WTC11 (cell line): ENCODE results near the gene HPN. TPM values are rescaled to one million over a fixed set of nuclear protein-coding genes. Genes with fewer than 3 reads are reported as not detected.

Source experiments
- ATAC-seq: fragments of 200-7000 bp; cut with Tn5 transposase; 2 replicates; pipeline ENCODE4 v1.10.0; 2021; ENCODE audit warnings: mild to moderate bottlenecking, moderate library complexity
- CTCF ChIA-PET: fragments of 300-600 bp; sonication (Branson Sonifier 250); formaldehyde crosslinking; loops from one replicate; lab custom pipeline; 2021; ENCODE audit warnings: antibody characterized with exemption; lab: Charles Lee
- POLR2A ChIA-PET: fragments of 350-600 bp; sonication (Branson Sonifier 250); formaldehyde crosslinking; loops from one replicate; lab custom pipeline; 2021; ENCODE audit warnings: antibody characterized with exemption; lab: Charles Lee
- DNase-seq: peaks from one replicate; pipeline ENCODE4 v3.0.0; 2021; ENCODE audit warnings: low spot score
- H3K27ac Mint-ChIP-seq: 2 replicates; pipeline ENCODE4 v1.8.0; 2021; ENCODE audit warnings: mixed read lengths
- H3K27me3 Mint-ChIP-seq: 2 replicates; pipeline ENCODE4 v1.8.0; 2021; ENCODE audit warnings: low read depth, mild to moderate bottlenecking, moderate library complexity, mixed read lengths
- H3K36me3 Mint-ChIP-seq: 2 replicates; pipeline ENCODE4 v1.8.0; 2021; ENCODE audit warnings: mixed read lengths
- H3K4me1 Mint-ChIP-seq: 2 replicates; pipeline ENCODE4 v1.8.0; 2022; ENCODE audit warnings: mixed read lengths
- H3K4me3 Mint-ChIP-seq: 2 replicates; pipeline ENCODE4 v1.8.0; 2021; ENCODE audit warnings: mild to moderate bottlenecking, moderate library complexity, mixed read lengths
- H3K9me3 Mint-ChIP-seq: 2 replicates; pipeline ENCODE4 v1.8.0; 2021; ENCODE audit warnings: mixed read lengths
- CREM ChIP-seq: sonication (generic); formaldehyde crosslinking; IDR thresholded peaks from 2 replicates; pipeline ENCODE4 v1.8.1; 2022; ENCODE audit warnings: mild to moderate bottlenecking, missing genetic modification reagents, moderate library complexity
- EMX1 ChIP-seq: fragments of 250-450 bp; sonication (Bioruptor Pico); IDR thresholded peaks from 2 replicates; pipeline ENCODE4 v1.8.0; 2021; ENCODE audit warnings: mild to moderate bottlenecking
- FOXJ3 ChIP-seq: sonication (generic); formaldehyde crosslinking; IDR thresholded peaks from 2 replicates; pipeline ENCODE4 v1.9.0; 2021; ENCODE audit warnings: missing genetic modification reagents, mild to moderate bottlenecking, borderline replicate concordance
- GTF2I ChIP-seq: fragments of 250-450 bp; sonication (Bioruptor Pico); conservative IDR thresholded peaks from 2 replicates; pipeline ENCODE4 v1.4.0; 2021; ENCODE audit warnings: mild to moderate bottlenecking
- NR1H2 ChIP-seq: sonication (generic); formaldehyde crosslinking; IDR thresholded peaks from 2 replicates; pipeline ENCODE4 v1.9.0; 2021; ENCODE audit warnings: mild to moderate bottlenecking, moderate library complexity, missing genetic modification reagents
- SP1 ChIP-seq: sonication (generic); formaldehyde crosslinking; conservative IDR thresholded peaks from 2 replicates; pipeline ENCODE4 v1.8.1; 2022; ENCODE audit warnings: missing genetic modification reagents
- ZBTB21 ChIP-seq: sonication (generic); formaldehyde crosslinking; IDR thresholded peaks from 2 replicates; pipeline ENCODE4 v1.8.1; 2023; ENCODE audit warnings: mild to moderate bottlenecking, missing genetic modification reagents, borderline replicate concordance
- ZNF121 ChIP-seq: sonication (generic); formaldehyde crosslinking; IDR thresholded peaks from 2 replicates; pipeline ENCODE4 v1.8.0; 2023; ENCODE audit warnings: missing genetic modification reagents
- ZNF416 ChIP-seq: fragments of 250-450 bp; sonication (Bioruptor Pico); IDR thresholded peaks from 2 replicates; pipeline ENCODE4 v1.9.0; 2021; ENCODE audit warnings: mild to moderate bottlenecking, inconsistent platforms
- total RNA-seq: library from RNA; stranded (reverse); gene quantifications from 3 replicates; pipeline ENCODE4 v1.2.3, GENCODE V29; 2021
- TF ChIP-seq, protein P1 (sequence below): fragments of 250-450 bp; sonication (Bioruptor Pico); IDR thresholded peaks from 2 replicates; pipeline ENCODE4 v1.9.0; 2021; ENCODE audit warnings: mild to moderate bottlenecking, borderline replicate concordance
- TF ChIP-seq, protein P2 (sequence below): fragments of 250-450 bp; sonication (Bioruptor Pico); IDR thresholded peaks from 2 replicates; pipeline ENCODE4 v1.8.0; 2021; ENCODE audit warnings: mild to moderate bottlenecking
- TF ChIP-seq, protein P3 (sequence below): fragments of 250-450 bp; sonication (Bioruptor Pico); IDR thresholded peaks from 2 replicates; pipeline ENCODE4 v2.1.2; 2022; ENCODE audit warnings: mild to moderate bottlenecking, moderate library complexity
- TF ChIP-seq, protein P4 (sequence below): sonication (generic); formaldehyde crosslinking; IDR thresholded peaks from 2 replicates; pipeline ENCODE4 v1.8.1; 2023; ENCODE audit warnings: mild to moderate bottlenecking, missing genetic modification reagents, moderate library complexity
- TF ChIP-seq, protein P5 (sequence below): sonication (generic); formaldehyde crosslinking; IDR thresholded peaks from 2 replicates; pipeline ENCODE4 v1.8.1; 2023; ENCODE audit warnings: mild to moderate bottlenecking, missing genetic modification reagents, moderate library complexity

HPN gene
- total RNA-seq, 1 experiment from 2014 or later, result 20.8 TPM

DNA sequence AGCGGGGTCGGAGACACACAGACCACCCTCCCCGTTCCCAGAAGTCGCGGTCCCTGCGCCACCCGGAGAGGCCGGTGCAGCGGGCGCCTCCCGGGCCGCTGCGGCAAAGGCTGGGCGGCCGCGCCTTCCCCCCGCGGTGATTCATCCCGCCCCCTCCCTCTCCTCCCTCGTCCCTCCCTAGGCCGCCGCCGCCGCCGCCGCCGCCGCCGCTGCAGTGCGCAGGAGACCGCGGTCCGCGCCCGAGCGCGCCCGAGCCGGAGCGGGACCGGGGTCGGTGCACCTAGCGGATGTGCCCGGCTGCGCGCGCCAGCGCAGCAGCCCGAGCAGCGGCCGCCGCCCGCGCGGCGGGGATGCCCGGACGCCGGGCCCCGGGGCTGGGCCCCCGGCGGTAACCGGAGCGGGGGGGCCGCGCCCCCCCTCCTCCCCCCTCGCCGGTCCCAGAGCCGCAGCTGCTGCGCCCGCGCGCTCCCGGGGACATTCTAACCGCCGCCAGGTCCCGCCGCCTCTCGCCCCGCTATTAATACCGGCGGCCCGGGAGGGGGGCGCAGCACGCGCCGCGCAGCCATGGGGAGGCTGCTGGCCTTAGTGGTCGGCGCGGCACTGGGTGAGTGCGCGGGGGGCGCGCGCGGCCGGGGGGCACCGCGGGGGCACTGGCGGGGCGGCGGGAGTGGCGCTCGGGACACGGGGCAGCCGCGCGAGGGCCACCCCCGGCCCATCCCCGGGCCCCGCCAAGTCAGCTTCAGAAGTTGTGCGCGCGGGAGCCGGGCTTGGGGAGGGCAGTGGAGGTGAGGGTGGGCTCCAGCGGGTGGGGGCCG is 11.1 kb upstream of the HPN start, which contains the start of gene SCN1B (continued):
- TF ChIP-seq, protein P1, sequence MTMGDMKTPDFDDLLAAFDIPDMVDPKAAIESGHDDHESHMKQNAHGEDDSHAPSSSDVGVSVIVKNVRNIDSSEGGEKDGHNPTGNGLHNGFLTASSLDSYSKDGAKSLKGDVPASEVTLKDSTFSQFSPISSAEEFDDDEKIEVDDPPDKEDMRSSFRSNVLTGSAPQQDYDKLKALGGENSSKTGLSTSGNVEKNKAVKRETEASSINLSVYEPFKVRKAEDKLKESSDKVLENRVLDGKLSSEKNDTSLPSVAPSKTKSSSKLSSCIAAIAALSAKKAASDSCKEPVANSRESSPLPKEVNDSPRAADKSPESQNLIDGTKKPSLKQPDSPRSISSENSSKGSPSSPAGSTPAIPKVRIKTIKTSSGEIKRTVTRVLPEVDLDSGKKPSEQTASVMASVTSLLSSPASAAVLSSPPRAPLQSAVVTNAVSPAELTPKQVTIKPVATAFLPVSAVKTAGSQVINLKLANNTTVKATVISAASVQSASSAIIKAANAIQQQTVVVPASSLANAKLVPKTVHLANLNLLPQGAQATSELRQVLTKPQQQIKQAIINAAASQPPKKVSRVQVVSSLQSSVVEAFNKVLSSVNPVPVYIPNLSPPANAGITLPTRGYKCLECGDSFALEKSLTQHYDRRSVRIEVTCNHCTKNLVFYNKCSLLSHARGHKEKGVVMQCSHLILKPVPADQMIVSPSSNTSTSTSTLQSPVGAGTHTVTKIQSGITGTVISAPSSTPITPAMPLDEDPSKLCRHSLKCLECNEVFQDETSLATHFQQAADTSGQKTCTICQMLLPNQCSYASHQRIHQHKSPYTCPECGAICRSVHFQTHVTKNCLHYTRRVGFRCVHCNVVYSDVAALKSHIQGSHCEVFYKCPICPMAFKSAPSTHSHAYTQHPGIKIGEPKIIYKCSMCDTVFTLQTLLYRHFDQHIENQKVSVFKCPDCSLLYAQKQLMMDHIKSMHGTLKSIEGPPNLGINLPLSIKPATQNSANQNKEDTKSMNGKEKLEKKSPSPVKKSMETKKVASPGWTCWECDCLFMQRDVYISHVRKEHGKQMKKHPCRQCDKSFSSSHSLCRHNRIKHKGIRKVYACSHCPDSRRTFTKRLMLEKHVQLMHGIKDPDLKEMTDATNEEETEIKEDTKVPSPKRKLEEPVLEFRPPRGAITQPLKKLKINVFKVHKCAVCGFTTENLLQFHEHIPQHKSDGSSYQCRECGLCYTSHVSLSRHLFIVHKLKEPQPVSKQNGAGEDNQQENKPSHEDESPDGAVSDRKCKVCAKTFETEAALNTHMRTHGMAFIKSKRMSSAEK (CRISPR knock-in tag), result no peak
- TF ChIP-seq, protein P2, sequence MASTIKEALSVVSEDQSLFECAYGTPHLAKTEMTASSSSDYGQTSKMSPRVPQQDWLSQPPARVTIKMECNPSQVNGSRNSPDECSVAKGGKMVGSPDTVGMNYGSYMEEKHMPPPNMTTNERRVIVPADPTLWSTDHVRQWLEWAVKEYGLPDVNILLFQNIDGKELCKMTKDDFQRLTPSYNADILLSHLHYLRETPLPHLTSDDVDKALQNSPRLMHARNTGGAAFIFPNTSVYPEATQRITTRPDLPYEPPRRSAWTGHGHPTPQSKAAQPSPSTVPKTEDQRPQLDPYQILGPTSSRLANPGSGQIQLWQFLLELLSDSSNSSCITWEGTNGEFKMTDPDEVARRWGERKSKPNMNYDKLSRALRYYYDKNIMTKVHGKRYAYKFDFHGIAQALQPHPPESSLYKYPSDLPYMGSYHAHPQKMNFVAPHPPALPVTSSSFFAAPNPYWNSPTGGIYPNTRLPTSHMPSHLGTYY (CRISPR knock-in tag), result no peak
- TF ChIP-seq GTF2I (CRISPR knock-in tag) (no peak), SP1 (CRISPR knock-in tag) (no peak), CREM (CRISPR knock-in tag) (no peak), NR1H2 (CRISPR knock-in tag) (no peak), ZNF416 (CRISPR knock-in tag) (0 out of 2 replicates have a peak, but pooled peaks have one; percentile 51), EMX1 (CRISPR knock-in tag) (peak; percentile 73; the same call in 1 of the 2 replicates), FOXJ3 (no peak)
- TF ChIP-seq, protein P3, sequence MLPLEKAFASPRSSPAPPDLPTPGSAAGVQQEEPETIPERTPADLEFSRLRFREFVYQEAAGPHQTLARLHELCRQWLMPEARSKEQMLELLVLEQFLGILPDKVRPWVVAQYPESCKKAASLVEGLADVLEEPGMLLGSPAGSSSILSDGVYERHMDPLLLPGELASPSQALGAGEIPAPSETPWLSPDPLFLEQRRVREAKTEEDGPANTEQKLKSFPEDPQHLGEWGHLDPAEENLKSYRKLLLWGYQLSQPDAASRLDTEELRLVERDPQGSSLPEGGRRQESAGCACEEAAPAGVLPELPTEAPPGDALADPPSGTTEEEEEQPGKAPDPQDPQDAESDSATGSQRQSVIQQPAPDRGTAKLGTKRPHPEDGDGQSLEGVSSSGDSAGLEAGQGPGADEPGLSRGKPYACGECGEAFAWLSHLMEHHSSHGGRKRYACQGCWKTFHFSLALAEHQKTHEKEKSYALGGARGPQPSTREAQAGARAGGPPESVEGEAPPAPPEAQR (CRISPR knock-in tag), result no peak
- TF ChIP-seq, protein P4, sequence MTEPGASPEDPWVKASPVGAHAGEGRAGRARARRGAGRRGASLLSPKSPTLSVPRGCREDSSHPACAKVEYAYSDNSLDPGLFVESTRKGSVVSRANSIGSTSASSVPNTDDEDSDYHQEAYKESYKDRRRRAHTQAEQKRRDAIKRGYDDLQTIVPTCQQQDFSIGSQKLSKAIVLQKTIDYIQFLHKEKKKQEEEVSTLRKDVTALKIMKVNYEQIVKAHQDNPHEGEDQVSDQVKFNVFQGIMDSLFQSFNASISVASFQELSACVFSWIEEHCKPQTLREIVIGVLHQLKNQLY (CRISPR knock-in tag), result no peak
- TF ChIP-seq, all 79 proteins: peak for 4

DNA sequence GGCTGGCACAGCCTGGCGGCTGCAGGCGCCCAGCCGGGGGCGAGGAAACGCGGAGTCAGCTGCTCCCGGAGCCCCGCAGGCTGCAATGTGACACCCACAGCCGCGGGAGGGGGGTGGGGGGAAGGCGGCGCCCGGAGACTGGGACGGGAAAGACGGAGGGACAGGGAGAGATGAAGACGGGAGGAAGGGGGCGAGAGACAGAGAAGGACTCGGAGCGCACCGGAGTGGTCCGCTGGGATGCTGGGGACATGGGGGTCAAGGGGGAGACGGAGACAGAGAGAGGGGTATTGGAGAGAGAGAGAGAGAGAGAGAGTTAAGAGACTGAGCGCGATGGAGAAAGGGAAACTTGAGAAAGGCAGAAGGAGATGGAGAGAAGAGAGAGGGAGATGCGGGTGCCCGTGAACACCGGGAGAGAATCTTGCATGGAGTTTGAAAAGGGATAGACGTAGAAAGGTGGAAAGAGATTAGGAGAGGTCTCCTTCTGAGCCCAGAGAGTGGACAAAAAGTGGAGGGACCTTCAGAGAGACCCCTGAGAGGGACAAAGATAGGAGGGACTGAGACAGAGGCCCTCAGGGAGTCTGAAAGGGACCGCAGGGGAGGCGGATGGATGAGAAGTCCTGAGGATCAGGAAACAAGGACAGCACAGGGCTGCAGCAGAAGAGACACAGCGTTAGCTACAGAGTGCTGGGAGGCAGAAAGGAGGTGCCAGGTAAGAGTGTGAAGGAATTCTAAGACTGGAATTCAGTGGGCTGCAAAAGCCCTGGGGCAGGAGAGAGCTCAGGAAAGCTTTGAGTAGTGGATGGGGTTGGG is 10.2 kb upstream of the HPN start:
- Mint-ChIP-seq H3K27me3 (peaks cover 48% of the 10 kb centered on the region), H3K4me1 (peaks cover 8% of the 10 kb centered on the region), H3K36me3 (peaks cover 18% of the 10 kb centered on the region), H3K9me3 (no peaks in the 10 kb centered on the region), H3K27ac (no peak overlapping the region), H3K4me3 (peak overlapping the region; percentile 79)
- DNase-seq (peak; percentile 44), ATAC-seq (peak; percentile 12)
- CTCF ChIA-PET, result interaction anchor here (0.6 to 2.1 kb wide), 8 partner anchors 10 to 193 kb away, joined by 3 to 10 read pairs (median 4); partner anchors contain the start of gene HPN
- TF ChIP-seq ZBTB21 (CRISPR knock-in tag) (no peak), ZNF121 (CRISPR knock-in tag) (peak; percentile 88)
- TF ChIP-seq, protein P5, sequence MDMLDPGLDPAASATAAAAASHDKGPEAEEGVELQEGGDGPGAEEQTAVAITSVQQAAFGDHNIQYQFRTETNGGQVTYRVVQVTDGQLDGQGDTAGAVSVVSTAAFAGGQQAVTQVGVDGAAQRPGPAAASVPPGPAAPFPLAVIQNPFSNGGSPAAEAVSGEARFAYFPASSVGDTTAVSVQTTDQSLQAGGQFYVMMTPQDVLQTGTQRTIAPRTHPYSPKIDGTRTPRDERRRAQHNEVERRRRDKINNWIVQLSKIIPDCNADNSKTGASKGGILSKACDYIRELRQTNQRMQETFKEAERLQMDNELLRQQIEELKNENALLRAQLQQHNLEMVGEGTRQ (CRISPR knock-in tag), result peak; percentile 18; the same call in 1 of the 2 replicates
- POLR2A ChIA-PET, result interaction anchor here (0.6 kb wide), 2 partner anchors 36 to 297 kb away, joined by 3 to 4 read pairs; partner anchors contain the start of gene ZNF181
